GM21786 (cell line): ENCODE measurements around the gene LHX3.

ENCODE experiments used
- ATAC-seq: cut with Tn5 transposase; IDR thresholded peaks from one replicate; pipeline ENCODE4 v1.9.1; 2021; ENCODE audit not compliant: unreplicated experiment

The LHX3 gene

GRCh38 chr9:136193891-136194279 is 11.0 kb downstream of the LHX3 start:
- no peak for ATAC-seq

- ATAC-seq = no peak
Measured at GRCh38 chr9:136193127-136193890, 11.6 kb downstream of the LHX3 start.

- no peak for ATAC-seq
Measured at GRCh38 chr9:136192289-136193126, 12.4 kb downstream of the LHX3 start.

- ATAC-seq = no peak
Measured at GRCh38 chr9:136191960-136192286, 13.0 kb downstream of the LHX3 start.

GRCh38 chr9:136191099-136191959 is 13.6 kb downstream of the LHX3 start:
- ATAC-seq = no peak

GRCh38 chr9:136190656-136191055 is 14.3 kb downstream of the LHX3 start:
- ATAC-seq = no peak

- no peak for ATAC-seq
Measured at GRCh38 chr9:136190237-136190601, 14.7 kb downstream of the LHX3 start.

GRCh38 chr9:136189394-136190236 is 15.3 kb downstream of the LHX3 start:
- ATAC-seq = no peak

GRCh38 chr9:136187683-136188586 is 17.0 kb downstream of the LHX3 start:
- ATAC-seq = no peak

GRCh38 chr9:136187197-136187596 is 17.7 kb downstream of the LHX3 start:
- ATAC-seq = no peak

GRCh38 chr9:136186386-136186785 is 18.5 kb downstream of the LHX3 start:
- no peak for ATAC-seq

GRCh38 chr9:136185596-136186366 is 19.1 kb downstream of the LHX3 start:
- ATAC-seq = no peak

- ATAC-seq = no peak
Measured at GRCh38 chr9:136185066-136185465, 19.9 kb downstream of the LHX3 start.

GRCh38 chr9:136182850-136183422 is 22.0 kb downstream of the LHX3 start:
- ATAC-seq = no peak

- no peak for ATAC-seq
Measured at GRCh38 chr9:136182420-136182787, 22.5 kb downstream of the LHX3 start.

- ATAC-seq = no peak
Measured at GRCh38 chr9:136181784-136182419, 23.0 kb downstream of the LHX3 start.

GRCh38 chr9:136180586-136180985 is 24.3 kb downstream of the LHX3 start:
- no peak for ATAC-seq

GRCh38 chr9:136179761-136180160 is 25.2 kb downstream of the LHX3 start:
- ATAC-seq = no peak
